Measurements from ENCODE around the gene CNTN1. TPM values are rescaled to one million over a fixed set of nuclear protein-coding genes. Genes with fewer than 3 reads are reported as not detected.
"Not testable (repeated sequence)": the region's sequence is repeated elsewhere in the genome, so short reads cannot be mapped to it uniquely, and the experiment has no call there.

The CNTN1 gene
- total RNA-seq, 1 donor from 2014 or later: 27.1 TPM

DNA sequence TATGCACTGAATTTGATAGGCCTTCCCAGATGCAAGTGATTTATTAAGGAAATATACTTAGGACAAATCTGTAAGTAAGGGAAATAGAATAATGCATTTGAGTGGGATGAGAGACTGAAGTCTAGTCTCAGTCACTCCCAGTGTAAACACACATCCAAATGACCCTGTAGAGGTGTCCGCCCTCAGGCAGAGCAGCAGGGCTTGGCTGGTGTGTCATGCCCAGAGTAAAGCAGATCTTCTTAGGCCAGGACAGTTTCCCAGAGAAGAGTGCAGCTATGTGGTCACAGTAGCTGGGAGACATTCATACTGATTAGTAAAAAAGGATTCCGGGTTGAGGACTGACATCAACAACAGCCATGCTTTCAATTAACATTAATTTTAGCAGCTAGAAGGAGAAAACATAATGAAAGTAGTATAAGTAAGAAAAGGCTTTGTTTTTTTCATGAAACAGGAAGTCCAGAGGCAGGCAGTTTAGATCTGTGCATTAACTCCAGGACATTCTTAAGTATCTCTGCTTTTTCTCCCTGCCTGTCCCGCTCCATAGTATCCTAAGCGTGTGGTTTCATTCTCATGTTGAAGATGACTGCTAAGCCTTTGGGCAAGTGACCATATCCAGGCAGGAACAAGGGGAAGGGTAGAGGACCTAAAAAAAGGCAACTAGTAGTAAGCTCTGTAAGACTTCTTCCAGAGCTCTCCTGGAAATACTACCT is 35.7 kb downstream of the CNTN1 start:
- no peak overlapping the region for H3K27ac ChIP-seq (ENCODE audit: low read depth, low read length)
- no peaks in the 10 kb centered on the region for H3K9me3 ChIP-seq (ENCODE audit: control insufficient read depth in 3 of 3, low read length in 3 of 3)
- no peaks in the 10 kb centered on the region for H3K36me3 ChIP-seq (ENCODE audit: control insufficient read depth in 3 of 3, insufficient read depth in 3 of 3, low read length in 3 of 3)
- no peaks in the 10 kb centered on the region for H3K4me1 ChIP-seq (ENCODE audit: control insufficient read depth in 3 of 3, insufficient read depth in 3 of 3, low read length in 3 of 3)
- no peak overlapping the region for H3K9ac ChIP-seq (ENCODE audit: low read depth in 1 of 3, low read length in 3 of 3)
- H3K27me3 ChIP-seq (ENCODE audit: control insufficient read depth in 3 of 3, insufficient read depth in 3 of 3, low read length in 3 of 3): no peaks in the 10 kb centered on the region
- no peak overlapping the region for H3K4me3 ChIP-seq (ENCODE audit: low read length in 3 of 3)

DNA sequence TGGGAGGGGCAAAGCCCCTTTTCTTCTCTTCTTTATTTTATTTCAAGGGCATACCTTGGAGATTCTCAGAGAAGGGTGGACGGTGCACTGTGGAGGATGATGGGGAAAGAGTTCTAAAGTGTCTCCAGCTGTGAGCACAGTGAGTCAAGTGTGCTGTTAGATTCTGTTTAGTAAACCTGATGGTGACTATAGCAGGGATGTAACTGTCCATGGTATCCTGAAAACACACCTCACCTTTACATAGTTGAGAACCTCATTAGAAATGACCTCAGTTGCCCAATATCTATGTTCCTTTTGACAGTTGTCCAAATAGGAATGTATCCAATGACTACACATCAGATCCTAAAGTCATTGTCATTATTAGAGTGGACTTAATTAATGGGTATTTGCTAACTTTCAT is 38.0 kb downstream of the CNTN1 start:
- no peaks in the 10 kb centered on the region for H3K27me3 ChIP-seq (ENCODE audit: control insufficient read depth in 3 of 3, insufficient read depth in 3 of 3, low read length in 3 of 3)

DNA sequence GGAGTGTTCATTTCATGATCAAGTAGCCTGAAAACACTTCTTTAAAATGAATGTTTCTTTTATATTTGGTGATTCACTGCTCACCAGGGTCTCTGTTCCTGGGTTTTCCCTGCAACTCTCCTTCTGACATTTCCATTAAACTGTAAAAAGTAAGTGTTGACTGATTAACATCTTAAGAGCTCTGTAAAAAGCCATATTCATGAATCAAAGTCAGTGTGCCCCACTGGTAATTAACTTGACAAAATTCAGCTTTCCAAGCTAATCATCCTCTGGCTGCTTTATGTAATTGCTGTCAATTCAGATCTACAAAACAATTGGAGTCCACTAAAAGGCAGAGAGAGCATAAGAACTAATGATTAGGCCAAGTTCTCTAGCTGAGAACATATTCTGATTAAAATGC is 41.6 kb downstream of the CNTN1 start:
- H3K9me3 ChIP-seq (ENCODE audit: control insufficient read depth in 3 of 3, low read length in 3 of 3): no peaks in the 10 kb centered on the region
- H3K4me3 ChIP-seq (ENCODE audit: low read length in 3 of 3): no peak overlapping the region
- H3K27ac ChIP-seq (ENCODE audit: low read depth, low read length): no peak overlapping the region
- no peaks in the 10 kb centered on the region for H3K4me1 ChIP-seq (ENCODE audit: control insufficient read depth in 3 of 3, insufficient read depth in 3 of 3, low read length in 3 of 3)
- no peak overlapping the region for H3K9ac ChIP-seq (ENCODE audit: low read depth in 1 of 3, low read length in 3 of 3)
- H3K27me3 ChIP-seq (ENCODE audit: control insufficient read depth in 3 of 3, insufficient read depth in 3 of 3, low read length in 3 of 3): no peaks in the 10 kb centered on the region
- H3K36me3 ChIP-seq (ENCODE audit: control insufficient read depth in 3 of 3, insufficient read depth in 3 of 3, low read length in 3 of 3): no peaks in the 10 kb centered on the region

More for the DNA sequence above, 38.0 kb downstream of the CNTN1 start:
- Histone ChIP-seq H3K9me3 (ENCODE audit: control insufficient read depth in 3 of 3, low read length in 3 of 3) (no peaks in the 10 kb centered on the region), H3K4me3 (ENCODE audit: low read length in 3 of 3) (no peak overlapping the region), H3K36me3 (ENCODE audit: control insufficient read depth in 3 of 3, insufficient read depth in 3 of 3, low read length in 3 of 3) (no peaks in the 10 kb centered on the region), H3K4me1 (ENCODE audit: control insufficient read depth in 3 of 3, insufficient read depth in 3 of 3, low read length in 3 of 3) (no peaks in the 10 kb centered on the region), H3K9ac (ENCODE audit: low read depth in 1 of 3, low read length in 3 of 3) (no peak overlapping the region), H3K27ac (ENCODE audit: low read depth, low read length) (no peak overlapping the region)

GRCh38 chr12:40734276-40734675 is 42.0 kb downstream of the CNTN1 start:
- H3K36me3 ChIP-seq (ENCODE audit: control insufficient read depth in 3 of 3, insufficient read depth in 3 of 3, low read length in 3 of 3): no peaks in the 10 kb centered on the region
- H3K9ac ChIP-seq (ENCODE audit: low read depth in 1 of 3, low read length in 3 of 3): no peak overlapping the region
- H3K27me3 ChIP-seq (ENCODE audit: control insufficient read depth in 3 of 3, insufficient read depth in 3 of 3, low read length in 3 of 3): no peaks in the 10 kb centered on the region
- no peak overlapping the region for H3K4me3 ChIP-seq (ENCODE audit: low read length in 3 of 3)
- H3K27ac ChIP-seq (ENCODE audit: low read depth, low read length): no peak overlapping the region
- no peaks in the 10 kb centered on the region for H3K9me3 ChIP-seq (ENCODE audit: control insufficient read depth in 3 of 3, low read length in 3 of 3)
- no peaks in the 10 kb centered on the region for H3K4me1 ChIP-seq (ENCODE audit: control insufficient read depth in 3 of 3, insufficient read depth in 3 of 3, low read length in 3 of 3)

DNA sequence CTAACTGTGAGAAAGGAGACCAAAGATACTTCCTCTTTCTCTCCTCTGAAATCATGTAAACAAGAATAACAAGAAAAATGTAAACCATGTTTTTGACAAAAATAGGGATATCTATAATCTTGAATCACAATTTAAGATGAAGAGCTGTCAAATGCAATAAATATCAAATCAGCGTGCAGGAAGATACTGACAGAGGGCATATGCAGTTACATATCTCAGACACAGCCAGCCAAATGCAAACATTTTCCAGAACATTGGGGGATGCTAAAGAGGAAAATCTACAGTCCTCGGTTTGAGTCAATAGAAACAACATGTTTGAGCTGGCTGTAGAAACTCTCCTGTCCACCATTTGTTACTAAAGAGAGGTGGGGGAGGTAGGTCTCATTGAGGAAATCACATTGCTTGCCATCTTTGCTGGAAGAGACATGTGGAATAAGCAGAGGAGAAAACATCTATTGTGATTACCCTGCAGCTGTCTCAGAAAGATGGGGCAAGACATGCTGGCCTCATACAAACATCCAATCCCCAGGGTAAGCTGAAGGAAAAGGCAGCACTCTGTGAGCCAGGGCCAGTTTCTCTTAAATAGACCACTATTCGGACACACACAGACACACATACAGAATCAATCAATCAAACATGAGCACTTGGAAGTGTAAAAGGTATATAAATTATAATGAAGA is 43.5 kb downstream of the CNTN1 start:
- H3K27ac ChIP-seq (ENCODE audit: low read depth, low read length): no peak overlapping the region
- no peak overlapping the region for H3K9ac ChIP-seq (ENCODE audit: low read depth in 1 of 3, low read length in 3 of 3)
- H3K27me3 ChIP-seq (ENCODE audit: control insufficient read depth in 3 of 3, insufficient read depth in 3 of 3, low read length in 3 of 3): no peaks in the 10 kb centered on the region
- no peaks in the 10 kb centered on the region for H3K4me1 ChIP-seq (ENCODE audit: control insufficient read depth in 3 of 3, insufficient read depth in 3 of 3, low read length in 3 of 3)
- no peaks in the 10 kb centered on the region for H3K36me3 ChIP-seq (ENCODE audit: control insufficient read depth in 3 of 3, insufficient read depth in 3 of 3, low read length in 3 of 3)
- no peak overlapping the region for H3K4me3 ChIP-seq (ENCODE audit: low read length in 3 of 3)
- no peaks in the 10 kb centered on the region for H3K9me3 ChIP-seq (ENCODE audit: control insufficient read depth in 3 of 3, low read length in 3 of 3)

GRCh38 chr12:40737416-40737815 is 45.2 kb downstream of the CNTN1 start:
- H3K9me3 ChIP-seq (ENCODE audit: control insufficient read depth in 3 of 3, low read length in 3 of 3); H3K4me1 ChIP-seq (ENCODE audit: control insufficient read depth in 3 of 3, insufficient read depth in 3 of 3, low read length in 3 of 3); H3K9ac ChIP-seq (ENCODE audit: low read depth in 1 of 3, low read length in 3 of 3); H3K4me3 ChIP-seq (ENCODE audit: low read length in 3 of 3); H3K27me3 ChIP-seq (ENCODE audit: control insufficient read depth in 3 of 3, insufficient read depth in 3 of 3, low read length in 3 of 3); H3K36me3 ChIP-seq (ENCODE audit: control insufficient read depth in 3 of 3, insufficient read depth in 3 of 3, low read length in 3 of 3); H3K27ac ChIP-seq (ENCODE audit: low read depth, low read length): not testable (repeated sequence)

DNA sequence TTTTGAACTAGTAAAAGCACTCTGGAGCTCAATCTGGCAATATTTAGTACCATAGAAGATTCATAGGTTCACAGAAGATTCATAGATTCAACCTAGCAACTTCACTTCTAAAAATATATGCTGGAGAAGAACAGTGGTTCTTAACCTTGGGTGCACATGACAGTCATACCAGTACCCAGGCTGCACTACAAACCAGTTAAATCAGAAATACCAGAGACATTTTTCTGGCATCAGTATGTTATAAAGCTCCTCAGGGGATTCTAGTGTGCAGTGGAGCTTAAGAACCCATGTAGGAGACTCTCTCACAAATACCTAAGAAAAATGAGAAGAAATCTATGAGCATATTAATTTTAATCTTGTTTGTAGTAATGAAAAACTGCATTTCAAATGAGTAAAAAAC is 46.6 kb downstream of the CNTN1 start:
- H3K9me3 ChIP-seq (ENCODE audit: control insufficient read depth in 3 of 3, low read length in 3 of 3): peaks cover 0 to 2% (median 0%) of the 10 kb centered on the region in 3 donors
- no peak overlapping the region for H3K9ac ChIP-seq (ENCODE audit: low read depth in 1 of 3, low read length in 3 of 3)
- H3K4me3 ChIP-seq (ENCODE audit: low read length in 3 of 3): no peak overlapping the region
- no peaks in the 10 kb centered on the region for H3K27me3 ChIP-seq (ENCODE audit: control insufficient read depth in 3 of 3, insufficient read depth in 3 of 3, low read length in 3 of 3)
- H3K4me1 ChIP-seq (ENCODE audit: control insufficient read depth in 3 of 3, insufficient read depth in 3 of 3, low read length in 3 of 3): no peaks in the 10 kb centered on the region
- H3K27ac ChIP-seq (ENCODE audit: low read depth, low read length): no peak overlapping the region
- no peaks in the 10 kb centered on the region for H3K36me3 ChIP-seq (ENCODE audit: control insufficient read depth in 3 of 3, insufficient read depth in 3 of 3, low read length in 3 of 3)

- no peaks in the 10 kb centered on the region for H3K4me1 ChIP-seq (ENCODE audit: control insufficient read depth in 3 of 3, insufficient read depth in 3 of 3, low read length in 3 of 3)
- H3K9ac ChIP-seq (ENCODE audit: low read depth in 1 of 3, low read length in 3 of 3): no peak overlapping the region
- H3K4me3 ChIP-seq (ENCODE audit: low read length in 3 of 3): no peak overlapping the region
- H3K36me3 ChIP-seq (ENCODE audit: control insufficient read depth in 3 of 3, insufficient read depth in 3 of 3, low read length in 3 of 3): no peaks in the 10 kb centered on the region
- H3K27me3 ChIP-seq (ENCODE audit: control insufficient read depth in 3 of 3, insufficient read depth in 3 of 3, low read length in 3 of 3): no peaks in the 10 kb centered on the region
- H3K9me3 ChIP-seq (ENCODE audit: control insufficient read depth in 3 of 3, low read length in 3 of 3): peaks cover 0 to 3% (median 0%) of the 10 kb centered on the region in 3 donors
- H3K27ac ChIP-seq (ENCODE audit: low read depth, low read length): no peak overlapping the region
Measured at GRCh38 chr12:40742041-40742440, 49.8 kb downstream of the CNTN1 start.

- Histone ChIP-seq H3K4me3 (ENCODE audit: low read length in 3 of 3) (no peak overlapping the region), H3K4me1 (ENCODE audit: control insufficient read depth in 3 of 3, insufficient read depth in 3 of 3, low read length in 3 of 3) (no peaks in the 10 kb centered on the region), H3K9me3 (ENCODE audit: control insufficient read depth in 3 of 3, low read length in 3 of 3) (peaks cover 0 to 3% (median 0%) of the 10 kb centered on the region in 3 donors), H3K36me3 (ENCODE audit: control insufficient read depth in 3 of 3, insufficient read depth in 3 of 3, low read length in 3 of 3) (no peaks in the 10 kb centered on the region), H3K27me3 (ENCODE audit: control insufficient read depth in 3 of 3, insufficient read depth in 3 of 3, low read length in 3 of 3) (no peaks in the 10 kb centered on the region), H3K27ac (ENCODE audit: low read depth, low read length) (no peak overlapping the region), H3K9ac (ENCODE audit: low read depth in 1 of 3, low read length in 3 of 3) (no peak overlapping the region)
Measured at GRCh38 chr12:40745386-40745785, 53.1 kb downstream of the CNTN1 start.

DNA sequence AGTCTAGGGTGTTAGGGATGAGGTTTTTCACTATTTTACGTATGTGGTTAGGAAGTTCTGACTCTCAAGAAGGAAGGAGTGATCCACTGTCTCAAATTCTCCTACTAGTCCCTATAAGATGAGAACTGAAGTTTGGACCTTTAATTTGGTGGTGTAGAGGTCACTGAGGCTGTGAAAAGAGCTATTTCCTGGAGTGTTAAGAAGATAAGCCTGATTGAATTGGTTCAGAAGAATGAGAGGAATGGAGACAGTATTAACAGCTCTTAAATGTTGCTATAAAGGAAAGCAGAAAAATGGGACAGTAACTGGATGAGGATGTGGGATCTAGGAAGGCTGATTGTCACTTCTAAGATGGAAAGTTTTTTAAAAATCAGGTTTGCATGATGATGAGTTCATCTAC is 57.6 kb downstream of the CNTN1 start:
- no peaks in the 10 kb centered on the region for H3K27me3 ChIP-seq (ENCODE audit: control insufficient read depth in 3 of 3, insufficient read depth in 3 of 3, low read length in 3 of 3)
- no peaks in the 10 kb centered on the region for H3K36me3 ChIP-seq (ENCODE audit: control insufficient read depth in 3 of 3, insufficient read depth in 3 of 3, low read length in 3 of 3)
- H3K27ac ChIP-seq (ENCODE audit: low read depth, low read length): no peak overlapping the region
- no peak overlapping the region for H3K9ac ChIP-seq (ENCODE audit: low read depth in 1 of 3, low read length in 3 of 3)
- H3K9me3 ChIP-seq (ENCODE audit: control insufficient read depth in 3 of 3, low read length in 3 of 3): no peaks in the 10 kb centered on the region
- no peaks in the 10 kb centered on the region for H3K4me1 ChIP-seq (ENCODE audit: control insufficient read depth in 3 of 3, insufficient read depth in 3 of 3, low read length in 3 of 3)
- no peak overlapping the region for H3K4me3 ChIP-seq (ENCODE audit: low read length in 3 of 3)
